GM12874 (cell line): ENCODE data around the gene FAM229A.

ENCODE experiments used
- CTCF ChIP-seq: IDR thresholded peaks from 2 replicates; pipeline ENCODE4 v1.5.1; 2011; ENCODE audit warnings: low read depth, mild to moderate bottlenecking, control low read depth, low read length, moderate library complexity; ENCODE audit not compliant: insufficient read depth

FAM229A gene

GRCh38 chr1:32361308-32361673 is 994 bp downstream of the FAM229A start:
- no peak for TF ChIP-seq CTCF

GRCh38 chr1:32358435-32358834 is 3.9 kb downstream of the FAM229A start:
- TF ChIP-seq CTCF = no peak

- no peak for TF ChIP-seq CTCF
Observed at GRCh38 chr1:32357614-32358013, 4.7 kb downstream of the FAM229A start.

DNA sequence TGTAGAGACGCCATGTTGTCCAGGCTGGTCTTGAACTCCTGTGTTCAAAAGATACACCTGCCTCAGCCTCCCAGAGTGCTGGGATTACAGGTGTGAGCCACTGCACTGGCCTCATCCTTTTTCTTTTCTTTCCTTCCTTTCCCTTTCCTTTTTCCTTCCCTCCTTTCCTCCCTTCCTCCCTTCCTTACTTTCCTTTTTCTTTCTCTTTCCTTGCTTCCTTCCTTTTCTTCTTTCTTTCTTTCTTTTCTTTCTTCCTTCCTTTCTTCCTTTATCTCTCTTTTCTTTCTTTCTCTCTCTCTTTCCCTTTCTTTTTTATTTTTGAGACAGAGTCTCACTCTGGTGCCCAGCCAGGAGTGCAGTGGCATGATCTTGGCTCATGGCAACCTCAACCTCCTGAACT is 5.8 kb downstream of the FAM229A start:
- TF ChIP-seq CTCF = no peak

- no peak for TF ChIP-seq CTCF
Observed at GRCh38 chr1:32353886-32354570, 8.3 kb downstream of the FAM229A start.

- TF ChIP-seq CTCF = no peak
Observed at GRCh38 chr1:32353431-32353830, 8.9 kb downstream of the FAM229A start.

DNA sequence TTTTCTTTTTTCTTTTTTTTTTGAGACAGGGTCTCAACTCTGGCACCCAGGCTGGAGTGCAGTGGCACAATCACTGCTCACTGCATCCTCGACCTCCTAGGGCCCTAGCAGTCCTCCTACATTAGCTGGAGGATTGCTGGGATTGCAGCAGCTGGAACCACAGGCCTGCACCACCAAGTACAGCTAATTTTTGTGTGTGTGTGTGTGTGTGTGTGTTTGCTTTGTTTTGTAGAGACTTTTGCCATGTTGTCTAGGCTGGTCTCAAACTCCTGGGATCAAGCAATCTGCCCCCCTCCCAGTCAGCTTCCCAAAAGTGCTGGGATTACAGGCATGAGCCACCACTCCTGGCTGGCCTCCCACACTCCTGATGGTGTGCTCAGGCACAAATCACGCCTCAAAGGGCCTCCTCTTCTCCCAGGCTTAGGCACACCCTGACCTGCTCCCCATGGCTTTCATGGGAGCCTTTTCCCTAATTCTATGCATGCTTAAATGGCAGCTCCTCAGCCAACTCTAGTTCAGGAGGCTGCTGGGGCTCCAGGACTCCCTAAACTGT is 9.4 kb downstream of the FAM229A start:
- no peak for TF ChIP-seq CTCF
